RWPE2 (cell line): ENCODE measurements around the gene GABRA4.

ENCODE experiments used
- ATAC-seq: fragments of 200-7000 bp; cut with Tn5 transposase; 3 replicates; pipeline ENCODE4 v1.9.1; 2021; ENCODE audit warnings: low read depth
- DNase-seq: peaks from one replicate; pipeline ENCODE4 v3.0.0-alpha.2; 2020; ENCODE audit warnings: low spot score
- H3K27ac ChIP-seq: fragments of 450-650 bp; 2 replicates; pipeline ENCODE4 v1.5.1; 2017; ENCODE audit warnings: mild to moderate bottlenecking; ENCODE audit not compliant: poor library complexity, severe bottlenecking
- H3K27me3 ChIP-seq: fragments of 250-450 bp; sonication (Bioruptor Pico); 2 replicates; pipeline ENCODE4 v1.5.1; 2021; ENCODE audit warnings: mild to moderate bottlenecking, moderate library complexity; ENCODE audit not compliant: insufficient read depth, poor library complexity, severe bottlenecking
- H3K36me3 ChIP-seq: fragments of 250-450 bp; sonication (Bioruptor Pico); 2 replicates; pipeline ENCODE4 v1.5.1; 2020; ENCODE audit warnings: low read depth, mild to moderate bottlenecking, moderate library complexity
- H3K4me1 ChIP-seq: fragments of 250-450 bp; sonication (Bioruptor Pico); 2 replicates; pipeline ENCODE4 v1.5.1; 2021; ENCODE audit warnings: mild to moderate bottlenecking, moderate library complexity; ENCODE audit not compliant: insufficient read depth, poor library complexity, severe bottlenecking
- H3K4me3 ChIP-seq: fragments of 250-450 bp; sonication (Bioruptor Pico); 2 replicates; pipeline ENCODE4 v1.5.1; 2021; ENCODE audit warnings: mild to moderate bottlenecking, moderate library complexity; ENCODE audit not compliant: severe bottlenecking
- H3K9me3 ChIP-seq: fragments of 250-450 bp; sonication (Bioruptor Pico); 2 replicates; pipeline ENCODE4 v1.5.1; 2021; ENCODE audit warnings: mild to moderate bottlenecking, moderate library complexity; ENCODE audit not compliant: severe bottlenecking
- TF ChIP-seq, protein P1 (sequence below): fragments of 450-650 bp; IDR thresholded peaks from one replicate; pipeline ENCODE4 v1.5.1; 2017; ENCODE audit warnings: mild to moderate bottlenecking, moderate library complexity; ENCODE audit not compliant: poor library complexity, severe bottlenecking

Gene GABRA4

DNA sequence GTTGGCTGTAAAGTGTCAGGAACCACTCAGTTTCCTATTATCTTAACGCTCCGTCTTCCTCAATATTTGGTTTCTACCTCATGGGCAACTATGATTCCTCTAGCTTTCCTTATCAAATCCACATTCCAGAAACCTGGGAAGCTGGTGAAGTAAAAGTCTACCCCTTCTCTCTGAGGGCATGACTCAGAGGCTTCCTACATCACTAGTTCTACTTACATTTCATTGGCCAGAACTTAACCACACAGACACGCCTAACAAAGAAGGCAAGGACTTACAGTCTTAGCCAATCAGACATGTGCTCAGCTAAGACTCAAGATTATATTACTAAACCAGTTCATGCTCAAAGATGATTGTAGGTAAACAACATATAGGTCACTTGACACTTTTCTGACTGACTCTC is 114.7 kb downstream of the GABRA4 start:
- no peaks in the 10 kb centered on the region for H3K4me1 ChIP-seq
- H3K27ac ChIP-seq: no peak overlapping the region
- no peaks in the 10 kb centered on the region for H3K9me3 ChIP-seq
- DNase-seq (no peak), ATAC-seq (no peak; the same call in 2 of the 3 replicates)
- H3K4me3 ChIP-seq: no peak overlapping the region
- H3K36me3 ChIP-seq: no peaks in the 10 kb centered on the region
- TF ChIP-seq, protein P1, sequence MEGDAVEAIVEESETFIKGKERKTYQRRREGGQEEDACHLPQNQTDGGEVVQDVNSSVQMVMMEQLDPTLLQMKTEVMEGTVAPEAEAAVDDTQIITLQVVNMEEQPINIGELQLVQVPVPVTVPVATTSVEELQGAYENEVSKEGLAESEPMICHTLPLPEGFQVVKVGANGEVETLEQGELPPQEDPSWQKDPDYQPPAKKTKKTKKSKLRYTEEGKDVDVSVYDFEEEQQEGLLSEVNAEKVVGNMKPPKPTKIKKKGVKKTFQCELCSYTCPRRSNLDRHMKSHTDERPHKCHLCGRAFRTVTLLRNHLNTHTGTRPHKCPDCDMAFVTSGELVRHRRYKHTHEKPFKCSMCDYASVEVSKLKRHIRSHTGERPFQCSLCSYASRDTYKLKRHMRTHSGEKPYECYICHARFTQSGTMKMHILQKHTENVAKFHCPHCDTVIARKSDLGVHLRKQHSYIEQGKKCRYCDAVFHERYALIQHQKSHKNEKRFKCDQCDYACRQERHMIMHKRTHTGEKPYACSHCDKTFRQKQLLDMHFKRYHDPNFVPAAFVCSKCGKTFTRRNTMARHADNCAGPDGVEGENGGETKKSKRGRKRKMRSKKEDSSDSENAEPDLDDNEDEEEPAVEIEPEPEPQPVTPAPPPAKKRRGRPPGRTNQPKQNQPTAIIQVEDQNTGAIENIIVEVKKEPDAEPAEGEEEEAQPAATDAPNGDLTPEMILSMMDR: no peak
- peaks cover 6% of the 10 kb centered on the region for H3K27me3 ChIP-seq

DNA sequence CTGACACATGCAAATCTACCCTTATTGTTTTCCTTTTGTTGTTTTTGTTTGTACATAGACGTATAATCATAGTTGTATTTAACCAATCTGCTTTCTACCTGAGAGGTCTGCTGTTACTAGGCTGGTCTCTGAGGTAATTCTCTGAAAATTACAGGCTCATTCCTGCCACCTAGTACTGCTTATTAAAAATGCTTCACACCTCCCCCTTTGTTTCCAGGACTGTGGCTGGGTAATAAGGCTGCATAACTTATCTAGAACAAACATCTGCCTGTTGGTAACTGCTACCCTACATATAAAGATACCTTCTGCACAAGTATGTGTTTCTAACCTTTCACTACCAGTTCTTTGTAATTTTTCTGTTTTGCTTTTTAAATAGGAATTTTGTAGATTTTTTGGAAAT is 118.6 kb downstream of the GABRA4 start:
- ATAC-seq: no peak
- TF ChIP-seq, protein P1: no peak
- Histone ChIP-seq H3K9me3 (no peaks in the 10 kb centered on the region), H3K4me1 (no peaks in the 10 kb centered on the region), H3K27me3 (no peaks in the 10 kb centered on the region), H3K27ac (no peak overlapping the region), H3K4me3 (no peak overlapping the region), H3K36me3 (no peaks in the 10 kb centered on the region)
- DNase-seq: no peak

DNA sequence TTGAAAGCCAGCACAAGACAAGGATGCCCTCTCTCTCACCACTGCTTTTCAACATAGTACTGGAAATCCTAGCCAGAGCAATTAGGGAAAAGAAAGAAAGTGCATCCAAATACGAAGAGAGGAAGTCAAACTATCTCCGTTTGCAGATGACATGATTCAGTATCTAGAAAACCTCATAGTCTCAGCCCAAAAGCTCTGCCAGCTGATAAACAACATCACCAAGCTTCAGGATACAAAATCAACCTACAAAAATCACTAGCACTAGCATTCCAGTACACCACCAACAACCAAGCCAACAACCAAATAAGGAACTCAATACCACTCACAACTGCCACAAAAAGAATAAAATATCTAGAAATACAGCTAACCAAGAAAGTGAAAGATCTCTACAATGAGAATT is 123.0 kb downstream of the GABRA4 start:
- no peaks in the 10 kb centered on the region for H3K27me3 ChIP-seq
- no peak for ATAC-seq
- H3K36me3 ChIP-seq: no peaks in the 10 kb centered on the region
- H3K4me1 ChIP-seq: no peaks in the 10 kb centered on the region
- H3K27ac ChIP-seq: no peak overlapping the region
- TF ChIP-seq, protein P1: no peak
- H3K4me3 ChIP-seq: no peak overlapping the region
- no peak for DNase-seq
- no peaks in the 10 kb centered on the region for H3K9me3 ChIP-seq
